ENCODE results near the gene C19orf44.
"Not testable (repeated sequence)": the region's sequence is repeated elsewhere in the genome, so short reads cannot be mapped to it uniquely, and the experiment has no call there.

Gene C19orf44

GRCh38 chr19:16495982-16496612, at the start of gene C19orf44, which contains the start of gene CALR3:
Gene C19orf44 (plus strand): TSS chr19:16496394. CDS start chr19:16500793, 4,399 bp downstream.
Gene CALR3 (minus strand): TSS chr19:16496167. CDS start chr19:16496129, 38 bp downstream.
- DNase-seq = peak; percentile 100

DNA sequence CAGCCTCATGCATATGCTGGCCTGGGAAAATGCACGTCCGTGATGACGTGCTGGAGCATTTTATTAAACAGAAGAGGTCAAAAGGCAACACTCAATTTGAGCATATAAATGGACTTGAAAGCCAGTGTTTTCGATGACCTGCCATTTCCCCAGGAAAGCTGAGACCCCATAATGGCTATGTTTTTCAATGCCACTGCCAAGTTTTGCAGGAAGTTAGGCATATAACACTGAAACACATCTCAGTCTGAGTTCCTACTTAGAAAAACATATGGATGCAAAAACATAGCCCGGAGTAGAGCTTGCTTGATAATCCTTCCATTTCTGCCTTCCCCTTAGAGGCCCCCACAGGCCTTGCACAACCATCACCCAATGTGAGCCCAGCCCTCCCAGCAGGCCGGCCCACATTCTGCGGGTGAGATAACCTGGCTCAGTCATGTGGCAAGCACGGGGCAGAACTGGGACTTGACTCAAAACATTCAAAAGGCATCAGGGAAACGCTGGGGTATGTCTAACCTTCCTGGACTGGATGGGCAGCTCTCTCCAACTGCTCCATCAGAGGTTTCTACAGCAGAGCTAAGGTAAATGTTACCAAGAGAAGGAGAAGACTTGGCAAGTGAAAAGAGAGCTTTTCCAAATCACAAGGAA, 49.3 kb upstream of the C19orf44 start:
- DNase-seq = no peak

- not testable (repeated sequence) for DNase-seq
Measured at GRCh38 chr19:16448872-16449271, 47.3 kb upstream of the C19orf44 start.

- no peak for DNase-seq
Measured at GRCh38 chr19:16449330-16449961, 46.7 kb upstream of the C19orf44 start.

- no peak for DNase-seq
Measured at GRCh38 chr19:16452325-16452724, 43.9 kb upstream of the C19orf44 start.

- no peak for DNase-seq
Measured at GRCh38 chr19:16454351-16454918, 41.8 kb upstream of the C19orf44 start.

GRCh38 chr19:16455489-16455888, 40.7 kb upstream of the C19orf44 start:
- no peak for DNase-seq

DNA sequence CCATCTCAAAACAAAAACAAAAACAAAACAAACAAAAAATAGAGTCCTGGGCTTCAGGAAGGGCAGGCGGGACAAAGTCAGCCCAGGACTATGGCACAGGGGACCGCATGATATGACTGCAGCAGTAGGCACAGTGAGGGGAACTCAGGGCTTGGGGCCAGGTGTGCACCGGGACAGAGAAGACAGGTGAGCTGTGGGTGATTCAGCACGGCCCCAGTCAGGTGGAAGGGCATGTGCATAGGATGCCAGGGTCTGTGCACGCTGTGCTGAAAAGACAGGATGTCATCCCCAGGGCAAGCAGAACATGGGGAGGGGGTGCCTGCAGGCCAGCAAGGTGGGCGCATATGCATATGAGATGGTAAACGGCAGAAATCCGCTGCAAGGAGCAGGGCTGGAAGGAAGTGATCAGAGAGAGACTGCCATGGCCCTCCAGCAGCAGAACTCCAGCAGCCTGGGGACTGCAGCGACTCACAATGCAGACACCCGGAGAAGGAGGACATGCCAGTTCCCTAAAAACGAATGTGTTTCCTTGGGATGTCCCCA, 39.5 kb upstream of the C19orf44 start:
- no peak for DNase-seq

GRCh38 chr19:16457195-16457953, 38.8 kb upstream of the C19orf44 start:
- DNase-seq = peak; percentile 43

GRCh38 chr19:16457954-16458331, 38.3 kb upstream of the C19orf44 start:
- DNase-seq = no peak

DNA sequence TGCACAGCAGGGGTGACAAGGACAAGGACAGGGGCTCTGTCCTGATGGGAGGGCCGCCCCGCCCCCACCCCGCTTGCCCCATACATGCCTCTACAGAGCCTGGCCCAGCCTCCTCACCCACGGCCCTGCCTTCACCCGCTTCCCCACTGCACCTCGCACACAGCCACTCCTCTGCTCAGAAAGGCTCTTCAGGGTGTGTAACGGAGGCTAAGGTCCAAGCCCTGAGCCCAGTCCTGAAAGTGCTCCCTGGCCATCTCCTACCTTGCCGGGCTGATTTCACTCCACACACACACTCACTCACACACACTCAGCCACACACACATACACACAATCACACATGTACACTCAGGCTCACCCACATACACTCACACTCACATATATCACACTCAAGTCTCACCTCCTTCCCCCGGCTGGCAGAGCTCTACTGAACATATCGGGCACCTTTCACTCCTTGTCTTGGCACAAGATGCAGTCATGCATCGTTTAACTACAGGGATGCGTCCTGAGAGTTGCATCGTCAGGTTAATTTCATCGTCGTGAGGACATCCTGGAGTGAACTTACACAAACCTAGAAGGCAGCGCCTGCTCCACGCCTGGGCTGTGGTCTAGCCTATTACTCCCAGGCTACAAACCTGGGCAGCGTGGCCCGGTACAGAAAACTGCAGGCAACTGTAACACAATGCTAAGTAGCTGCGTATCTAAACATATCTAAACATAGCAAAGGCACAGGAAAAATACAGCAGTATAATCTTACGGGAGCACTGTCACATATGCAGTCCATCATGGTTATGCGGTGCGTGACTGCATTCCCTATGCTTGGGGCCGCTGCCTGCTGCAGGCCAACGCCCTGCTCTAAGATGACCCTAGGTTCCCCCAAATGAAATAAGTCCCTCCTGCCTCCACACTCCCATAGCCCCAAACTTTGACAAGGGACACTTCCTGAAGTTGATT, 37.5 kb upstream of the C19orf44 start:
- DNase-seq = no peak

DNA sequence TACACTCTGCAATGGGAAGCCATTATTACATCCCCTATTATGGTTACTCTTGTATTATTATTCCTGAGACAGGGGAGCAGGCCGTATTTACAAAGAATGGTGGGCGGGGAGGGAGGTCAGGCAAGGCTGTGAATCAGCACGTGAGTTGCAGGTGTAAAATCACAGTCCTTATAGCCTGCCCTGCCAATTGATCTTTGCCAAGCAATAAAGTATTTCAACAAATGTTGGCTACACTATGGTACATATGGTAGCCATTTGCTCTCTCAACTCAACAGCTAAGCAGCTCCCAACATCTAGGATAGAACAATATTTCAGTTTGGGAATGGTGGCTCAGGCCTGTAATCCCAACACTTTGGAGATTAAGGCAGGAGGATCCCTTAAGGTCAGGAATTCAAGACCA, 36.5 kb upstream of the C19orf44 start:
- DNase-seq = no peak

- DNase-seq = no peak
Measured at GRCh38 chr19:16460454-16460853, 35.7 kb upstream of the C19orf44 start.

- no peak for DNase-seq
Measured at GRCh38 chr19:16461630-16462051, 34.6 kb upstream of the C19orf44 start.

GRCh38 chr19:16462757-16463250, 33.4 kb upstream of the C19orf44 start:
- no peak for DNase-seq

DNA sequence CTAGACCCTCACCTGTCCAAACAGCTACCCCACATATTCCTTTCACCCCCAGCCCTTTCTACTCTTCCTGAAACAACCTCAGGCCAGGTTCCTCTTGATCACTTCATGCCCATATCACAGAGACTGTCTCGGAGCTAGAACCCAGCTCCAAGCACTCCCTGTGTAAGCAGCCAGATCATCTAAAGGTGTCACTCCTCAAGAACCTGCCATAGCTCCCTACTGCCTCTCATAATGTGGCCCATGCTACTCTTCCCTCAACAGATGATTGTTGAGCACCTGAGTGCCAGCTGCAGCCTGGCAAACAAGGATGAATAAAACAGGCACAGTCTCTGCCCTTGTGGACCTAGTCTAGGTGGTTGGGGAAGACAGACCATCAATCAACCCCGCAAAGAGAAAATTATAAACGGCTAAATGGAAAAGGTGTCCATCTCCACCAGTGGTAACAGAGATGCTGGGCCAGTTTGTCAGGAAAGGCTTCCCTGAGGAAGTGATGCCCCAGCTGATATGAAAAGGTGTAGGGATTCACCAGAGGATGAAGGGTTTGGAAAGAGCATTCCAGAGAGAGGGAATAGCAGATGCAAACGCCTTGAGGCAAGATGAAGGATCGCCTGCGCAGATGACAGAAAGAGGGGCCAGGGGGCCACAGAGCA, 32.7 kb upstream of the C19orf44 start:
- DNase-seq = no peak

- no peak for DNase-seq
Measured at GRCh38 chr19:16463991-16464575, 32.1 kb upstream of the C19orf44 start.

- no peak for DNase-seq
Measured at GRCh38 chr19:16465239-16465638, 31.0 kb upstream of the C19orf44 start.

DNA sequence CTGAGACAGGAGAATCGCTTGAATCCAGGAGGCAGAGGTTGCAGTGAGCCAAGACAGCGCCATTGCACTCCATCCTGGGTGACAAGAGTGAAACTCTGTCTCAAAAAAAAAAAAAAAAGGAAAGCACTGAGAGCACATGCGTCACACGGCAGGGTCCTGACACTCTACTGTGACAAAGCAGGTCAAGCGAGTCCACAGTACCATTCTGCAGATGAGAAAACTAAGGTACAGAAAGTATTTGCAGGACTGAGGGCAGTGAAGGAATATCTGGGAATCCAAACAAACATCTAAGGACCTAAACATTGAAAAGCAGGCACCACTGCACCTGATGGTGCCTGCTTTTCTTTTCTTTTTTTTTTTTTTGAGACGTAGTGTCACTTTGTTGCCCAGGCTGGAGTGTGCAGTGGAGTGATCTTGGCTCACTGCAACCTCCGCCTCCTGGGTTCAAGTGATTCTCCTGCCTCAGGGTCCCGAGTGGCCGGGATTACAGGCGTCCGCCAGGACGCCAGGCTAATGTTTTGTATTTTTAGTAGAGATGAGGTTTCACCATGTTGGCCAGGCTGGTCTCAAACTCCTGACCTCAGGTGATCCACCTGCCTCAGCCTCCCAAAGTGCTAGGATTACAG, 29.3 kb upstream of the C19orf44 start:
- not testable (repeated sequence) for DNase-seq

- no peak for DNase-seq
Measured at GRCh38 chr19:16467581-16467980, 28.6 kb upstream of the C19orf44 start.

Data from NCI-H82 (cell line).